ENCODE measurements around the gene PAIP1. TPM values are rescaled to one million over a fixed set of nuclear protein-coding genes. Genes with fewer than 3 reads are reported as not detected.

PAIP1 gene, protein sequence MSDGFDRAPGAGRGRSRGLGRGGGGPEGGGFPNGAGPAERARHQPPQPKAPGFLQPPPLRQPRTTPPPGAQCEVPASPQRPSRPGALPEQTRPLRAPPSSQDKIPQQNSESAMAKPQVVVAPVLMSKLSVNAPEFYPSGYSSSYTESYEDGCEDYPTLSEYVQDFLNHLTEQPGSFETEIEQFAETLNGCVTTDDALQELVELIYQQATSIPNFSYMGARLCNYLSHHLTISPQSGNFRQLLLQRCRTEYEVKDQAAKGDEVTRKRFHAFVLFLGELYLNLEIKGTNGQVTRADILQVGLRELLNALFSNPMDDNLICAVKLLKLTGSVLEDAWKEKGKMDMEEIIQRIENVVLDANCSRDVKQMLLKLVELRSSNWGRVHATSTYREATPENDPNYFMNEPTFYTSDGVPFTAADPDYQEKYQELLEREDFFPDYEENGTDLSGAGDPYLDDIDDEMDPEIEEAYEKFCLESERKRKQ
- total RNA-seq (2013): 56.8 TPM
- polyA plus RNA-seq (10 to 100 TPM; 31.4 to 49.2 (median 41.0) TPM), polyA minus RNA-seq (15.1 and 25.8 TPM in 2 replicates), total RNA-seq (14.9 to 44.4 (median 22.5) reads per million in 11 experiments)

- Histone ChIP-seq H3K9me3 (replicated peaks in 1 of 2; ENCODE audit: control insufficient read depth in 1 of 2, insufficient read depth in 1 of 2, low read length in 2 of 2) (no peaks in the 10 kb centered on the region), H3K9ac (ENCODE audit: insufficient read depth, low read length, poor library complexity, severe bottlenecking) (peak within 1 kb of the TSS; percentile 95), H3K4me2 (replicated peaks; ENCODE audit: extremely low read depth, low read length, poor library complexity, severe bottlenecking) (peak within 1 kb of the TSS; percentile 96), H3K27ac (ENCODE audit: low read depth in 1 of 2, low read length in 2 of 2) (peak within 1 kb of the TSS; percentile 67 to 89), H3K36me3 (replicated peaks in 1 of 2; ENCODE audit: control insufficient read depth in 1 of 2, insufficient read depth in 2 of 2, low read length in 2 of 2) (peaks cover 10 to 27% of the 10 kb centered on the region in 2 donors), H3K79me2 (ENCODE audit: insufficient read depth, low read length) (peaks cover 46% of the 10 kb centered on the region), H2AFZ (ENCODE audit: insufficient read depth, low read depth, low read length, poor library complexity, severe bottlenecking) (peak within 1 kb of the TSS; percentile 95), H3K4me3 (replicated peaks in 1 of 3; ENCODE audit: low read depth in 2 of 3, low read length in 3 of 3) (peak within 1 kb of the TSS; percentile 69 to 95 (median 91)), H4K20me1 (ENCODE audit: insufficient read depth, low read length) (peaks cover 30% of the 10 kb centered on the region), H3K27me3 (ENCODE audit: control insufficient read depth in 2 of 2, insufficient read depth in 2 of 2, low read length in 2 of 2) (peaks cover 0 to 2% of the 10 kb centered on the region in 2 donors), H3K4me1 (ENCODE audit: control insufficient read depth in 1 of 2, insufficient read depth in 2 of 2, low read length in 2 of 2) (peaks cover 12 to 28% of the 10 kb centered on the region in 2 donors)
- Mint-ChIP-seq H3K4me1 (peaks cover 19% of the 10 kb centered on the region), H3K27me3 (ENCODE audit: low read depth in 3 of 3) (peaks cover 0 to 7% (median 3%) of the 10 kb centered on the region in 3 donors), H3K4me3 (peak within 1 kb of the TSS; percentile 90 to 93), H3K27ac (peak within 1 kb of the TSS; percentile 81 to 93 (median 91)), H3K9me3 (no peaks in the 10 kb centered on the region), H3K36me3 (no peaks in the 10 kb centered on the region)
- intact Hi-C loops (cut with micrococcal nuclease): loop anchor here (5.0 kb wide), 2 partner anchors 45 to 75 kb away; partner anchors contain the start of genes NNT (in 1 of the 2) and TMEM267 (in 1 of the 2)
- TF ChIP-seq, protein P1, sequence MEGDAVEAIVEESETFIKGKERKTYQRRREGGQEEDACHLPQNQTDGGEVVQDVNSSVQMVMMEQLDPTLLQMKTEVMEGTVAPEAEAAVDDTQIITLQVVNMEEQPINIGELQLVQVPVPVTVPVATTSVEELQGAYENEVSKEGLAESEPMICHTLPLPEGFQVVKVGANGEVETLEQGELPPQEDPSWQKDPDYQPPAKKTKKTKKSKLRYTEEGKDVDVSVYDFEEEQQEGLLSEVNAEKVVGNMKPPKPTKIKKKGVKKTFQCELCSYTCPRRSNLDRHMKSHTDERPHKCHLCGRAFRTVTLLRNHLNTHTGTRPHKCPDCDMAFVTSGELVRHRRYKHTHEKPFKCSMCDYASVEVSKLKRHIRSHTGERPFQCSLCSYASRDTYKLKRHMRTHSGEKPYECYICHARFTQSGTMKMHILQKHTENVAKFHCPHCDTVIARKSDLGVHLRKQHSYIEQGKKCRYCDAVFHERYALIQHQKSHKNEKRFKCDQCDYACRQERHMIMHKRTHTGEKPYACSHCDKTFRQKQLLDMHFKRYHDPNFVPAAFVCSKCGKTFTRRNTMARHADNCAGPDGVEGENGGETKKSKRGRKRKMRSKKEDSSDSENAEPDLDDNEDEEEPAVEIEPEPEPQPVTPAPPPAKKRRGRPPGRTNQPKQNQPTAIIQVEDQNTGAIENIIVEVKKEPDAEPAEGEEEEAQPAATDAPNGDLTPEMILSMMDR (IDR thresholded peaks at IDR 0.05): peak; percentile 98
- peak; percentile 69 to 75 (median 74) for DNase-seq
- WGBS (ENCODE audit: insufficient coverage): under 1% methylated on average over 75 of the region's 79 CpGs
Observed at GRCh38 chr5:43556857-43557542, at the start of gene PAIP1. Gene PAIP1, minus strand, starts transcription at chr5:43557077. Its CDS starts 231 bp downstream, at chr5:43556846.

DNA sequence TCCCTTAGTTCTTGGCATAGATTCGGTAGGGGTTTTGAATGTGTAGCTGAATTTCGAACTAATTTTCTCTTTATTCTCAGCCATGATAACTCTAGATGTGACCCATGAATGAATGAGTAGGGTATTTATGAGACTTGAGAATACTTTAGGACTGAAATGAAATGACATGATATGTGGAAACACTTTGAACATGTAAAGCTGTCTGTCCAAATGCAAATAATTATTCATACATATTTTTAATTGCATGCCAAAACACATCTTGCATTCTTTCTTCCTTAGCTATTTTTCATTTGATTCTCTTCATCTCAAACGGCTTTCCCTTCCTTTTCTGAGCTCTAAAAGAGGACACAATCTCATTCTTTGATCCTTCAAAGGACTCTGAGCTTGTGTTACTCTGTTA lies 49.5 kb upstream of the PAIP1 start:
- no peak overlapping the region for H3K4me3 Mint-ChIP-seq
- H3K4me3 ChIP-seq (replicated peaks in 1 of 3; ENCODE audit: low read depth in 2 of 3, low read length in 3 of 3): no peak overlapping the region
- peaks cover 19 to 53% of the 10 kb centered on the region in 2 donors for H3K36me3 ChIP-seq (replicated peaks in 1 of 2; ENCODE audit: control insufficient read depth in 1 of 2, insufficient read depth in 2 of 2, low read length in 2 of 2)
- peaks cover 28 to 51% of the 10 kb centered on the region in 2 donors for H3K36me3 Mint-ChIP-seq
- no peak overlapping the region for H3K4me2 ChIP-seq (replicated peaks; ENCODE audit: extremely low read depth, low read length, poor library complexity, severe bottlenecking)
- H3K27ac Mint-ChIP-seq: no peak overlapping the region
- WGBS (ENCODE audit: insufficient coverage): no CpG with 5 or more reads among the region's 3 CpGs
- peaks cover 0 to 3% (median 3%) of the 10 kb centered on the region in 3 donors for H3K27me3 Mint-ChIP-seq (ENCODE audit: low read depth in 3 of 3)
- H2AFZ ChIP-seq (ENCODE audit: insufficient read depth, low read depth, low read length, poor library complexity, severe bottlenecking): no peak overlapping the region
- peaks cover 26% of the 10 kb centered on the region for H4K20me1 ChIP-seq (ENCODE audit: insufficient read depth, low read length)
- TF ChIP-seq, protein P1 (IDR thresholded peaks at IDR 0.05): no peak
- intact Hi-C loops (cut with micrococcal nuclease): no loop called here
- peaks cover 29% of the 10 kb centered on the region for H3K4me1 Mint-ChIP-seq
- no peaks in the 10 kb centered on the region for H3K27me3 ChIP-seq (ENCODE audit: control insufficient read depth in 2 of 2, insufficient read depth in 2 of 2, low read length in 2 of 2)
- H3K4me1 ChIP-seq (ENCODE audit: control insufficient read depth in 1 of 2, insufficient read depth in 2 of 2, low read length in 2 of 2): peaks cover 23 to 26% of the 10 kb centered on the region in 2 donors
- H3K9me3 Mint-ChIP-seq: peaks cover 0 to 2% (median 2%) of the 10 kb centered on the region in 7 donors
- DNase-seq: no peak
- no peak overlapping the region for H3K27ac ChIP-seq (ENCODE audit: low read depth in 1 of 2, low read length in 2 of 2)
- no peak overlapping the region for H3K9ac ChIP-seq (ENCODE audit: insufficient read depth, low read length, poor library complexity, severe bottlenecking)
- no peaks in the 10 kb centered on the region for H3K9me3 ChIP-seq (replicated peaks in 1 of 2; ENCODE audit: control insufficient read depth in 1 of 2, insufficient read depth in 1 of 2, low read length in 2 of 2)
- peaks cover 97% of the 10 kb centered on the region for H3K79me2 ChIP-seq (ENCODE audit: insufficient read depth, low read length)
